NCI-H146 (cell line): ENCODE results near the gene PRDX5.

Source experiments
- DNase-seq: peaks from one replicate; lab custom pipeline; 2025; lab: John Stamatoyannopoulos, UW

Gene PRDX5

DNA sequence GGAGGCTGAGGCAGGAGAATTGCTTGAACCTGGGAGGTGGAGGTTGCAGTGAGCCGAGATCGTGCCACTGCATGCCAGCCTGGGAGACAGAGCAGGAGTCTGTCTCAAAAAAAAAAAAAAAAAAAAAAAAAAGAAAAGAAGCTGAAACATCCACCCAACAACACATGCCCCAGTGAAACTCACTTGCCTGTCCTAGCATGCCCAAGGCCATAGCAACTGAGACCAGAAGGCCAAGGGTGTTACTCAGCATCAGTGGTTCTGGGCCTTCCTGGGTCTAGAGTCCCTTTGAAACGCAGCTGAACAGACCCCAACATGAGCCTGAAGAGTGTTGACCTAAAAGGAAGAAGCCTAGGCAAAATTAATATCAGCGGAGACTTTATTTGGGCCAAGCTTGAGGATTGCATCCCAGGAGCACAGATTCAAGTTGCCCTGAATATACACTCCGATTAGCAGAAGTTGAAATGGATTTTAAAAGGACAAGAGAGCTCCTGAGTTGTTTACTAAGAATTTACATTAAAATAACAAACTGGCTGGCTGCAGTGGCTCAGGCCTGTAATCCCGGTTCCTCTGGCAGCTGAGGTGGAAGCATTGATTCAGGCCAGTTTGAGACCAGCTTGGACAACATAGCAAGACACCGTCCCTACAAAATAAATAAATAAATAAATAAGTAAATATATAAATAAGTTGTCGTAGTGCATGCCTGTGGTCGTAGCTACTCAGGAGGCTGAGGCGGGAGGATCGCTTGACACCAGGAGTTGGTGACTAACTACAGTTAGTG lies 7.0 kb downstream of the PRDX5 start:
- DNase-seq: no peak

DNA sequence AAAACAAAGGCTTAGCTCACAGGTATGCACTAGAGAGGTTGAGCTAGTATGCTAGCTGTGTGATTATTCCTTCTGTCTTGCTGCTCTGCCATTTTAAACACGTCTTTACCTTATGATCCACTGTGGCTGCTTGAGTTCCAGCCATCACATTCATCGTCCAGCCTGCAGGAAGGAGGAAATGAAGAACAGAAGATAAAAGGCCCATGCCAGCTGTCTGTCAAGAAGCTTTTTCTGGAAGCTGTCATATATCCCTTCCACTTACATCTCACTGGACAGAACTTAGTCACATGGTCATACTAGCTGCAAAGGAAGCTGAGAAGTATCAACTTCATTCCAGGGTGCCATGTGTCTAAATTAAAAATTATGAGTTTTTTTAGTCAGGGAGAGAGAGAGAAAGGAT lies 9.5 kb downstream of the PRDX5 start:
- no peak for DNase-seq

DNA sequence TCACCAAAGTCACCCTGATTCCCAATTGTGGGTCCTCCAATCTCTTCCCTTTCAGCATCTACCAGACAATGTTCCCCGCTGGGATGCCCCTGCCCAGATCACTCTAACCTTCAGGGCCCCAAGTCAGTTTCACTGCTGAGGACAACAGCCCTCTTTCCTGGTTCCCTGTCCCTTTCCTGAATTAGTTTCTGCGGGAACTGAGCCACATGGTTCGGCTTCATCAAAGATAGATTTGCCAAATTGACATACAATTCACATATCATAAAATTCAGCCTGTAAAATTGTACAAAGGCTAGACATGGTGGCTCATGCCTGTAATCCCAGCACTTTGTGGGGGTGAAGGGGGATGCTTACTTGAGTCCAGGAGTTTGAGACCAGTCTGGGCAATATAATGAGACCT lies 10.1 kb downstream of the PRDX5 start:
- no peak for DNase-seq

DNA sequence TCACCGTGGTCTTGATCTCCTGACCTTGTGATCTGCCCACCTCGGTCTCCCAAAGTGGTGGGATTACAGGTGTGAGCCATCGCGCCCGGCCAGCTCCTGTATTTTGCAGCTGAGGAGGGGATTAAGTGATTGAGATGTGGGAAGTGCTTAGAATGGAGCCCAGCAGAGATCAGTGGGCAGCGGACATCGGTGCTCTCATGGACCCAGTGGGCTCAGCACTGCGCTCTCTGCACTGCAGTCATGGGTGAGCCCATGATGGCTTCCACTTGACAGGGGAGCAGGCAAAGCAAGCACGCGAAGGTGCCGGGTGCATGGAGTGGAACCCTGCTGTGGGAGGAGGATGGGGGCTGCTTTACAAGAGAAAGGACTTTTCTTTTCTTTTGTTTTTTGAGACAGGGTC lies 13.0 kb downstream of the PRDX5 start:
- DNase-seq: no peak

DNA sequence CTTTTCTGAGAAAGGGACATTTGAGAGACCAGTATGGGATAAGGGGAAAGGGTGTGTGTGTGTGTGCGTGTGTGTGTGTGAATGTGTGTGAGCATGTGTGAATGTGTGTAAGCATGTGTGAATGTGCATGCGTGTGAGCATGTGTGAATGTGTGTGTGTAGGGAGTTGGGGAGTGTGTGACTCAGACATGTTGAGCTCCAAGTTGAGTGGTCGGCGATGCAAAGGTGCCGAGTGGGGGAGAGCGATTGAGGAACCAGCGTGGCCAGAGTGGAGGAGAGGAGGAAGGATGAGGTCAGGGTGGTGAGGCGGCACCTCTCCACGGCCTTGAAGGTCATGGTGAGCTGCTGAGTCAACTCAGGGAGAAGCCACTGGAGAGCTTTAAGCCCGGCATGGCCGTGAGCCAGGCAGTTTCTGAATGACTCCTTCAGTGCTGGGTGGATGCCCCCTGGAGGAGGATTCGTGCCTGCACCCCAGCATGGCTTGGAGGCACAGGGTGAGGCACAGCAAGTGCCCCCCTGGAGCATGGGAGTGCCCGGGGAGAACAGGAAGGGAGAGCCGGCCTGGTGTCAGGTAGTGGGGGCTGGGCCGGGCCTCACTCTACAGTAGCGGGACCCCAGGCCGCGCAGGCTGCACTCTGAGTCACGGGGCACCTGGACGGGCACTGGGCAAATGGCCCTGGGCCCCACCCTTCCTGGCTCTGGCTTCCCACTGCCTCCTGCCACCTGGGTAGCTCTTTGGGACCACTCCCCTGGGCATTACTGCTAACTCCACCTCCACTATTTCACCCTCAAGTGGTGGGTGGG lies 13.8 kb downstream of the PRDX5 start:
- DNase-seq: no peak

DNA sequence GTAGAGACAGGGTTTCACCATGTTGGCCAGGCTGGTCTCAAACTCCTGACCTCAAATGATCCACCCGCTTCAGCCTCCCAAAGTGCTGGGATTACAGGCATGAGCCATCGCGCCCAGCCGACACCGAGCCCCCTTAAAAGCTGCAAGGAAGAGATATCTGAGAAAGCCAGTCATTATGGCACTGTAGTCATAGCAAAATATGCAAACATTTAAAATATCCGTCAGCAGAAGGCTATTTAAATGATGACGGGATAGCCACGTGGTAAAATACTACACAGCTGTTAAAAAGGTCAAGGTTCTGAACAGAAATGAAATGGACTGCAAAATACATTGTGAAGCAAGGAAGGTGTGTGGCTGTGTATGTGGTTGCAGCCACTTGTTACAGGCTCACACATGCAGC lies 15.6 kb downstream of the PRDX5 start:
- no peak for DNase-seq

DNA sequence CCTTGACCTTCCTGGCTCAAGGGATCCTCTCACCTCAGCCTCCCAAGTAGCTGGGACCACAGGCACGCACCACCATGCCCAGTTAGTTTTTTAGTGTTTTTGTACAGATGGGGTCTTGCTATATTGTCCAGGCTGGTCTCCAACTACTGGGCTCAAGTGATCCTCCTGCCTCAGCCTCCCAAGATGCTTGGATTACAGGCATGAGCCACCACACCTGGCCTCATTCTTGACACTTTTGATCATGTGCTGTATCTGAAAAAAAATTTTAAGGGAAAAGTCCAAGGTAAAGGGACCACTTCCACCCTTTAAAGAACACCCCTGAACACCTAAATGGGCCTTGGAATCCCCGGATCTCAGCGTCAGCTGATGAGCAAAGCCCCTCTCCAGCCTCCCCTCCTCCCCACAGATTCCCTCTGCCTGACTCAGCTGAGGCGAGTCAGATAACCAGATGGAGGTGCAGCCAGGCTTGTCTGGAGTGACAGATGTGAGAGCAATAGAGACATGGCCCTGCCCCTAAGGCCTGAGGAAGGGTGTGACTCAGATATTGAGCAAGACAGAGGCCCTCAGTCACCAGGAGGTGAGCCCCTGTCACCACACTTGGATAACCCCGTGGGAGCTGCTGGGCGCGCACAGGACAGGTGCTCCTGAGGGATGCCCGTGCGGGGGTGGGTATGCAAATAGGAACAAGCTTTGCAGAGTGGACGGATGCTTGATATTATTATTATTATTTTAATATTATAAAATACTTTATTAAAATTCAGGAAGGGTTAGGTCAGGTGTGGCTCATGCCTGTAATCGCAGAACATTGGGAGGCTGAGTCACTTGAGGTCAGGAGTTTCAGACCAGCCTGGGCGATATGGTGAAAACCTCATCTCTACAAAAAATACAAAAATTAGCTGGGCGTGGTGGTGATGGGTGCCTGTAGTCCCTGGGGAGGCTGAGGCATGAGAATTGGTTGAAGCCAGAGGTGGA lies 17.1 kb downstream of the PRDX5 start:
- peak; percentile 82 for DNase-seq

DNA sequence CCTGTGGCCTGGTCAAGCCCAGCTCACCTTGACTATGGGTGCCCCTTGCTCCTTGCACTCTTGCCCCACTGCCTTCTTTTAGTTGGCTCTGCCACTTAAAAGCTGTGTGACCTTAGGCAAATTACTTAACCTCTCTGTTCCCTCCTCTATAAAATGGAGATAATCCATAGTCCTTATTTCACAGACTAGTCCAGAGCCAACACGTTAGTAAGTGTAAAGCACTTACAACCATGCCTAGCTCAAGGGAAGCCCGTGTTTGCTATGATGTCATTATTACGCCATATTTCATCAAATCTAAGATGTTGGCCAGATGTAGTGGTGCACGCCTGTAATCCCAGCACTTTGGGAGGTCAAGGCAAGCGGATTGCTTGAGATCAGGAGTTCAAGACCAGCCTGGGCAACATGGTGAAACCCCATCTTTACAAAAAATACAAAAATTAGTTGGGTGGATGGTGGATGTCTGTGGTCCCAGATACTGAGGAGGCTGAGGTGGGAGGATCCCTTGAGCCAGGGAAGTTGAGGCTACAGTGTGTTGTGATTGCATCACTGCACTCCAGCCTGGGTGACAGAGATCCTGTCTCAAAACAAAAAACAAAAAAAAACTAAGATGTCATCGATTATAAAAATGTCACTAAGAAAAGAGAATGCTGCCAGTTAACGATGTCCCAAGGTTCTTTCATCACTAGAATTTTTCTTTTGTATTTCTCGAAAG lies 19.8 kb downstream of the PRDX5 start:
- DNase-seq: no peak

DNA sequence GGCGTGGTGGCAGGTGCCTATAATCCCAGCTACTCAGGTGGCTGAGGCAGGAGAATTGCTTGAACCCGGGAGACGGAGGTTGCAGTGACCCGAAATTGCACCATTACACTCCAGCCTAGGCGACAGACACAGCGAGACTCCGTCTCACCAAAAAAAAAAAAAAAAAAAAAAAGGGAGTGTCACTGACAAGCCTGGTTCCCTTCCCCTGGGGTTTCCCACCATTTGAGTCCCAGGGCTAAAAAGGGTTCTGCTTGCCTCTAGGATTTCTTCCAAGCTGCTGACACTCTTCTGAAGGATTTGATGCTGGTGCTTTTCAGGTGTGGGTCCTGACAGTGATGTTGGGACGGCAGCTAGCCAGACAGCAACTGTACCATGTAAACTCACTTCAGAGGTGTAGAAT lies 20.8 kb downstream of the PRDX5 start:
- DNase-seq: no peak

DNA sequence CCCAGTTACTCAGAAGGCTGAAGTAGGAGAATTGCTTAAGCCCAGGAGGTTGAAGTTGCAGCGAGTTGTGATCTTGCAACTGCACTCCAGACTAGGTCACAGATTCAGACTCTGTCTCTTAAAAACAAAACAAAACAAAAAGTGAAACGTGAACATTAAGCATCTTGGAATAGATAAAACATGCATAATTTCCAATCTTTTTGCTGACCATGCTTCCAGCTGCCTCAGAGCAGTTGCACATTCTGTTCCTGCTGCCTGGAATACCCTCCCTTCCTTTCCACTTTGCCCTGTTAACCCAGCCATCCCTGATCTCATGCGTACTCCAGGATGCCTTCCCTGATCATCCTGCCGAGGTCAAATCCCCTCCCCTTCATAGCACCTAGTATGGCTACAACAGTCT lies 21.4 kb downstream of the PRDX5 start:
- no peak for DNase-seq

DNA sequence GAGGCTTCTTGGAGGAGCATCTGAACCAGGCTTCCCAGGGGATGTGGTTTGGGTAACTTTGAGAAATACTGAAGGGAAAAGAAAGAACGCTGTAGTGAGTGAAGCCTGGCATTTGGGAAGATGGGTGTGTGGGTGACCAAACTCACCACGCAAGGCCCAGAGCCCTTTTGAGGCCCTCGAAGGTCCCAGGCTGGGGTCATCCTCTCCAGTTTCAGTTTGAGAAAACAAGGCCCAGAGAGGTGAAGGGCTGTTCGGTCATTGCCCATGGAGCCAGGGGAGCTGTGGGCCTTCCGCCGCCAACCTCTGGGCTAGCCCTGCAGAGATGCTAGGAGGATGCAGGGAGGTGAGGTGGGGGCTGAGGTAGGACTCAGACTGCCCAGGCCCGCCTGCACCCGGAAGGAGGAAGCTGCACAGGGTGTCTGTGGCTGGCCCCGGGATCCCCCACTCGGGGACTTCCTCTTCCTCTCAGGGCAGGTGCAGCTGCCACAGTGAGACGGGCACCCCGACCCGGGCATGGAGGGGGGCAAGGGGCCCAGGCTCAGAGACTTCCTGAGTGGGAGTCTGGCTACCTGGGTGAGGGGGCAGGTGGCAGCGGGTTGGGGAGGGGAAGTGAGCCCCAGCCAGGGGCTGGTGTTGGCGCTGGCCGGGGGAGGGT lies 22.0 kb downstream of the PRDX5 start, which contains the start of gene CCDC88B:
Gene CCDC88B, plus strand, starts transcription at position 451 of the 655 bp plus-strand sequence. Its CDS starts 63 bp downstream, at position 514.
- DNase-seq: no peak

DNA sequence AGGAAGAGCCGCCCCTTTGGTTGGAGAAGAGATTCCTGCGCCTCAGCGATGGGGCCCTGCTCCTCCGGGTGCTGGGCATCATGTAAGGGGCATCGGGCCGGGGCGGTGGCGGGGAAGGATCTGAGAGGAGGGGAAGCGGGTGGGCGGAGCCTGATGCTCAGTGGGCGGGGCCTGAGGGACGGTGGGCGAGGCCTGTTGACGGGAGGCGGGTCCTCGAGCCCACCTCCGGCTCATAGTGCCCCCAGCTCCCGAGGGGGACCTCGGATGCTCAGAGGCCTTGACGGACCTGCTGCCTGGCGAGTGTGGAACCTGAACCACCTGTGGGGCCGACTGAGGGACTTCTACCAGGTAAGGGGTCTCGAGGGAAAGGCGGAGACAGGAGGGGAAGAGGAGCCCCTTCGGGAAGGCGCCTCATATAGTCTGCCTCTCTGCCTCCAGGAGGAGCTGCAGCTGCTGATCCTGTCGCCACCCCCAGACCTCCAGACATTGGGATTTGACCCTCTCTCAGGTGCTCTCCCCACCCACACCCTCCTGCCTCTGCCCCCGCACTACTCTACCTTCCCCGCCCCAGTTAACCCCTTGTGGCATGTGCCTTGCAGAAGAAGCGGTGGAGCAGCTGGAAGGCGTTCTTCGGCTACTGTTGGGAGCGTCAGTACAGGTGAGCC lies 22.9 kb downstream of the PRDX5 start:
- peak; percentile 44 for DNase-seq

DNA sequence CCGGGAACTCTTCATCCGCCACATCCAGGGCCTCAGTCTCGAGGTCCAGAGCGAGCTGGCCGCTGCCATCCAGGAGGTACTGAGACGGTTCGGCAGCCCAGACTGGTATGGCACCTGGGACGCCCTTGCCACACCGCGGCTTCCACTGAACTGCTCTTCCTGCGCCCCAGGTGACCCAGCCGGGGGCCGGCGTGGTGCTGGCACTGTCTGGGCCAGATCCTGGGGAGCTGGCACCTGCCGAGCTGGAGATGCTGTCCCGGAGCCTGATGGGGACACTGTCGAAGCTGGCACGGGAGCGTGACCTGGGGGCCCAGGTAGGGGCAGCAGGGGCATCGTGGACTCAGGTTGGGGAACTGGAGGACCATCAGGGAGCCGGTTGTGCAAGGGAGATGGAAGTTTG lies 23.5 kb downstream of the PRDX5 start:
- DNase-seq: no peak

DNA sequence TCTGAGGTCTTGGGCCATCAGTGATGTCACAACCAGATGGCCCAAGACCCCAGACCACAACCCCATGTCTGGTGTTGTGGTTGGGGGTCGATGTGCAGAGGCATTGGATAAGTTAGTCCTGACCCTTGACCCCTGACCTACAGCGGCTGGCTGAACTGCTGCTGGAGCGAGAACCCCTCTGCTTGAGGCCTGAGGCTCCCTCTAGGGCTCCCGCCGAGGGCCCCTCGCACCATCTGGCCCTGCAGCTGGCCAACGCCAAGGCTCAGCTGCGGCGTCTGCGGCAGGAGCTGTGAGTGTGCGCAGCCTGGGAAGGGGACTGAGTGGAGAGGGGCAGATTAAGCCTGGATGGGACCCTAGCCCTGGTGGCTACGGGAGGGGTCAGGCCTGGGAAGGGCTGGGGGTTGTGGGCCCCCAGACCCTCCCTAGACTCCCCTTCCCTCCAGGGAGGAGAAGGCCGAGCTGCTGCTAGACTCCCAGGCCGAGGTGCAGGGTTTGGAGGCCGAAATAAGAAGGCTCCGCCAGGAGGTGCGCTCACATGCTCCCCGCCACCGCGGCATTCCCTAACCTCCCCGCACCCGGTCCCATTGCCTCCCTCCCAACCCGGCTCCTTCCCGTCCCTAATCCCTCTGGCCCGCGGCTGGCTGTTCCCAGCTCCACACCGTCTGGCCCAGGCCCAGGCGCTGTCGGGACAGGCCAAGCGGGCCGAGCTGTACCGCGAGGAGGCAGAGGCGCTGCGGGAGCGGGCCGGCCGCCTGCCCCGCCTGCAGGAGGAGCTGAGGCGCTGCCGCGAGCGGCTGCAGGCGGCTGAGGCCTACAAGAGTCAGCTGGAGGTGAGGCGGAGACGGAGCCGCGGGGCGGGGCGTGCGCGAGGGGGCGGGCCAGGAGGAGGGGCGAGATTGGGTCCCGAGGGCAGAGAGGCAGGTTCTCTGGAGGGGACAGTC lies 24.2 kb downstream of the PRDX5 start:
- DNase-seq: peak; percentile 82

DNA sequence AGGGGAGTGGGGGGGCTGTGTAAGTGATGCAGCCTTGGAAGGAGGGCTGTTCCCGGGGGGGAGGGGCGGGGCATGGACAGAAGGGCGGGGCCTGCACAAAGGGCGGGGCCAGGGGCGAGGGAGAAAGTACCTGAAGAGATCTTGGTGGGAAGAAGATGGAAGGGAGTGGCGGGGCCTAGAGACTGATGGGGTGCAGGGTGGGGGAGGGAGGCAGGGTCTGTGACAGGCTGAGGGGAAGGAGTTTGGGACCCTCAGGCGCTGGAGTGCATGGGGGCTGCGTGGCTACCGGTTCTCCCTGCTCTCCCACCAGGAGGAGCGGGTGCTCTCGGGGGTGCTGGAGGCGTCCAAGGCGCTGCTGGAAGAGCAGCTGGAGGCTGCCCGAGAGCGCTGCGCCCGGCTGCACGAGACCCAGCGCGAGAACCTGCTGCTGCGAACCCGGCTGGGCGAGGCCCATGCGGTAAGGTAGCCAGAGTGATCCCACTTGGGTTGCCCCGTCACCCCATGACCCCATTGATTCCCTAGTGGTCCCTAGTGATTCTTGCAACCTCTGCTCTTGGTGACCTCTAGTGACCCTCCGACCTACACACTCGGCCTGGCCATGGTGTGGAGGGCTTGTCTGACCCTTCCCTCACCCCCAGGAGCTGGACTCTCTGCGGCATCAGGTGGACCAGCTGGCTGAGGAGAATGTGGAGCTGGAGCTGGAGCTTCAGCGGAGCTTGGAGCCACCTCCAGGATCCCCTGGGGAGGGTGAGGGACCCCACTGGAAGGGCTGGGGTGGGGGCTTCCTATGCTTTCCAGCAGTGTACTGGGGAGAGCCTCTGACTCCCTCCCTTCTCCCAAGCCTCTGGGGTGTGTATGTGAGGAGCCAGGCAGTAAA lies 25.2 kb downstream of the PRDX5 start:
- DNase-seq: no peak

DNA sequence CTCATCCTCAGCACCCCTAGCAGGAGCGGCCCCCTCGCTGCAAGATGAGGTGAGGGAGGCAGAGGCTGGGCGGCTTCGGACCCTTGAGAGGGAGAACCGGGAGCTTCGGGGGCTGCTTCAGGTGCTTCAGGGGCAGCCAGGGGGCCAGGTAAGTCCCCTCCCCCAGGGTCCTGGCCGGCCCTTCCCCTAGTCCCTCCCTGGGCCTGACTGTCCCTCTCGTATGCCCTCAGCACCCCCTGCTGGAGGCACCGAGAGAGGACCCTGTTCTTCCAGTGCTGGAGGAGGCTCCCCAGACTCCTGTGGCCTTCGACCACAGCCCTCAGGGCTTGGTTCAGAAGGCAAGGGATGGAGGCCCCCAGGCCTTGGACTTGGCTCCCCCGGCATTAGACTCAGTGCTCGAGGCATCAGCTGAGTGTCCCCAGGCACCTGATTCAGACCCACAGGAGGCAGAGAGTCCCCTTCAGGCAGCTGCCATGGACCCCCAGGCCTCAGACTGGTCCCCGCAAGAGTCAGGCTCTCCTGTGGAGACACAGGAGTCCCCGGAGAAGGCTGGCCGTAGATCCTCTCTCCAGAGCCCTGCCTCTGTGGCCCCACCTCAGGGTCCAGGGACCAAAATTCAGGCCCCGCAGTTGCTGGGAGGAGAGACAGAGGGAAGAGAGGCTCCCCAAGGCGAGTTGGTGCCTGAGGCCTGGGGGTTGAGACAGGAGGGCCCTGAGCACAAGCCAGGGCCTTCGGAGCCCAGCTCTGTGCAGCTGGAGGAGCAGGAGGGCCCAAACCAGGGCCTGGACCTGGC lies 26.0 kb downstream of the PRDX5 start:
- no peak for DNase-seq

DNA sequence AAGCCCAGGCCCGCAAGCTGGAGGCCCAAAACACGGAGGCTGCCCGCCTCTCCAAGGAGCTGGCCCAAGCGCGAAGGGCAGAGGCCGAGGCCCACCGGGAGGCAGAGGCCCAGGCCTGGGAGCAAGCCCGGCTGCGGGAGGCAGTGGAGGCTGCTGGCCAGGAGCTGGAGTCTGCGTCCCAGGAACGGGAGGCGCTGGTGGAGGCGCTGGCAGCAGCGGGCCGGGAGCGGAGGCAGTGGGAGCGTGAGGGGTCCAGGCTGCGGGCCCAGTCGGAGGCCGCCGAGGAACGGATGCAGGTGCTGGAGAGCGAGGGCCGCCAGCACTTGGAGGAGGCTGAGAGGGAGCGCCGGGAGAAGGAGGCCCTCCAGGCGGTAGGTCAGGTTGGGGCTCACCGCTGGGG lies 26.9 kb downstream of the PRDX5 start:
- no peak for DNase-seq
